G401 (cell line): ENCODE data around the gene NAB2. TPM values are rescaled to one million over a fixed set of nuclear protein-coding genes. Genes with fewer than 3 reads are reported as not detected.

Experiments used
- total RNA-seq: library from RNA; depleted of rRNA; stranded (reverse); fragments of >200 nt; shearing (Covaris generic); gene quantifications from 2 replicates; pipeline ENCODE4 v1.2.3, GENCODE V29; 2014; rRNA removed

The NAB2 gene
- total RNA-seq, 1 experiment from 2014 or later, result 44.2 TPM

Other genes with a start within 250 kb of the NAB2 start
- not detected in 2 replicates for gene SDR9C7, start 154.7 kb upstream of the NAB2 start, total RNA-seq
- gene RDH16, start 131.5 kb upstream of the NAB2 start, total RNA-seq, result not detected in 2 replicates
- gene ZBTB39, start 82.6 kb upstream of the NAB2 start, total RNA-seq, result 5.3 and 9.1 TPM in 2 replicates
- 0.85 TPM in 1 of 2 replicates, not detected in the other for gene TAC3, start 72.6 kb upstream of the NAB2 start, total RNA-seq
- gene MYO1A, start 39.0 kb upstream of the NAB2 start, total RNA-seq, result 1.6 TPM in 1 of 2 replicates, not detected in the other
- gene NEMP1, start 10.3 kb upstream of the NAB2 start, total RNA-seq, result 17.4 and 23.9 TPM in 2 replicates
- gene STAT6, start 22.2 kb downstream of the NAB2 start, total RNA-seq, result 62.6 and 64.9 TPM in 2 replicates
- 19.3 and 25.1 TPM in 2 replicates for gene LRP1, start 39.4 kb downstream of the NAB2 start, total RNA-seq
- not detected in 2 replicates for gene LRP1-AS, start 58.5 kb downstream of the NAB2 start, total RNA-seq
- 0.49 TPM in 1 of 2 replicates, not detected in the other for gene NXPH4, start 127.7 kb downstream of the NAB2 start, total RNA-seq
- gene SHMT2, start 140.6 kb downstream of the NAB2 start, total RNA-seq, result 160 and 174 TPM in 2 replicates
- gene STAC3, start 162.1 kb downstream of the NAB2 start, total RNA-seq, result 0.14 TPM in 1 of 2 replicates, not detected in the other